GM12892 (cell line): Measurements from ENCODE around the gene TEC.

Experiments used
- POLR2A ChIP-seq: IDR thresholded peaks from 2 replicates; pipeline ENCODE4 v1.6.1; 2011; ENCODE audit warnings: low read depth, low read length, control low read depth
- POLR2AphosphoS5 ChIP-seq: IDR thresholded peaks from 2 replicates; pipeline ENCODE4 v1.6.1; 2011; ENCODE audit warnings: low read depth, low read length, control low read depth

- TF ChIP-seq POLR2A: no peak
- no peak for TF ChIP-seq POLR2AphosphoS5
These were observed 131.1 kb downstream of the TEC start for GRCh38 chr4:48138511-48138910.
